Activated CD4-positive, alpha-beta T cell treated with anti-CD3 and anti-CD28 coated beads, Interleukin-2, amount 50 U/mL, for 24 hours (primary cell): ENCODE data around the gene SARDH.

Experiments used
- DNase-seq, 2 donors: peaks; one replicate each; pipeline ENCODE4 v3.0.0-alpha.2; 2020; ENCODE audit warnings: low read depth in 1 of 2, low spot score in 1 of 2

Gene SARDH

GRCh38 chr9:133703591-133704399 lies 34.4 kb downstream of the SARDH start:
- DNase-seq, result no peak

GRCh38 chr9:133702798-133703590 lies 35.2 kb downstream of the SARDH start:
- DNase-seq, result peak in 1 of 2 donors; percentile 19

GRCh38 chr9:133701981-133702797 lies 36.0 kb downstream of the SARDH start:
- peak; percentile 33 to 54 for DNase-seq

GRCh38 chr9:133701321-133701980 lies 36.7 kb downstream of the SARDH start:
- DNase-seq, result peak; percentile 41 to 50

- DNase-seq, result no peak
Observed at GRCh38 chr9:133700819-133701320, 37.3 kb downstream of the SARDH start.

- no peak for DNase-seq
Observed at GRCh38 chr9:133699546-133699945, 38.6 kb downstream of the SARDH start.

- no peak for DNase-seq
Observed at GRCh38 chr9:133696071-133696472, 42.1 kb downstream of the SARDH start.

- DNase-seq, result no peak
Observed at GRCh38 chr9:133694686-133695085, 43.5 kb downstream of the SARDH start.

- DNase-seq, result no peak
Observed at GRCh38 chr9:133693703-133694529, 44.2 kb downstream of the SARDH start.

GRCh38 chr9:133693116-133693515 lies 45.0 kb downstream of the SARDH start:
- DNase-seq, result no peak

- no peak for DNase-seq
Observed at GRCh38 chr9:133692364-133692985, 45.7 kb downstream of the SARDH start.

GRCh38 chr9:133691626-133692363 lies 46.4 kb downstream of the SARDH start:
- DNase-seq, result no peak

- DNase-seq, result no peak
Observed at GRCh38 chr9:133691191-133691590, 47.0 kb downstream of the SARDH start.

GRCh38 chr9:133690081-133690561 lies 48.0 kb downstream of the SARDH start:
- no peak for DNase-seq

- no peak for DNase-seq
Observed at GRCh38 chr9:133689151-133689763, 48.9 kb downstream of the SARDH start.

GRCh38 chr9:133687856-133688761 lies 50.0 kb downstream of the SARDH start:
- DNase-seq, result no peak
